ENCODE data around the gene ZC3H7A.
"Not testable (repeated sequence)": the region's sequence is repeated elsewhere in the genome, so short reads cannot be mapped to it uniquely, and the experiment has no call there.

The ZC3H7A gene, protein sequence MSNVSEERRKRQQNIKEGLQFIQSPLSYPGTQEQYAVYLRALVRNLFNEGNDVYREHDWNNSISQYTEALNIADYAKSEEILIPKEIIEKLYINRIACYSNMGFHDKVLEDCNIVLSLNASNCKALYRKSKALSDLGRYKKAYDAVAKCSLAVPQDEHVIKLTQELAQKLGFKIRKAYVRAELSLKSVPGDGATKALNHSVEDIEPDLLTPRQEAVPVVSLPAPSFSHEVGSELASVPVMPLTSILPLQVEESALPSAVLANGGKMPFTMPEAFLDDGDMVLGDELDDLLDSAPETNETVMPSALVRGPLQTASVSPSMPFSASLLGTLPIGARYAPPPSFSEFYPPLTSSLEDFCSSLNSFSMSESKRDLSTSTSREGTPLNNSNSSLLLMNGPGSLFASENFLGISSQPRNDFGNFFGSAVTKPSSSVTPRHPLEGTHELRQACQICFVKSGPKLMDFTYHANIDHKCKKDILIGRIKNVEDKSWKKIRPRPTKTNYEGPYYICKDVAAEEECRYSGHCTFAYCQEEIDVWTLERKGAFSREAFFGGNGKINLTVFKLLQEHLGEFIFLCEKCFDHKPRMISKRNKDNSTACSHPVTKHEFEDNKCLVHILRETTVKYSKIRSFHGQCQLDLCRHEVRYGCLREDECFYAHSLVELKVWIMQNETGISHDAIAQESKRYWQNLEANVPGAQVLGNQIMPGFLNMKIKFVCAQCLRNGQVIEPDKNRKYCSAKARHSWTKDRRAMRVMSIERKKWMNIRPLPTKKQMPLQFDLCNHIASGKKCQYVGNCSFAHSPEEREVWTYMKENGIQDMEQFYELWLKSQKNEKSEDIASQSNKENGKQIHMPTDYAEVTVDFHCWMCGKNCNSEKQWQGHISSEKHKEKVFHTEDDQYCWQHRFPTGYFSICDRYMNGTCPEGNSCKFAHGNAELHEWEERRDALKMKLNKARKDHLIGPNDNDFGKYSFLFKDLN

DNA sequence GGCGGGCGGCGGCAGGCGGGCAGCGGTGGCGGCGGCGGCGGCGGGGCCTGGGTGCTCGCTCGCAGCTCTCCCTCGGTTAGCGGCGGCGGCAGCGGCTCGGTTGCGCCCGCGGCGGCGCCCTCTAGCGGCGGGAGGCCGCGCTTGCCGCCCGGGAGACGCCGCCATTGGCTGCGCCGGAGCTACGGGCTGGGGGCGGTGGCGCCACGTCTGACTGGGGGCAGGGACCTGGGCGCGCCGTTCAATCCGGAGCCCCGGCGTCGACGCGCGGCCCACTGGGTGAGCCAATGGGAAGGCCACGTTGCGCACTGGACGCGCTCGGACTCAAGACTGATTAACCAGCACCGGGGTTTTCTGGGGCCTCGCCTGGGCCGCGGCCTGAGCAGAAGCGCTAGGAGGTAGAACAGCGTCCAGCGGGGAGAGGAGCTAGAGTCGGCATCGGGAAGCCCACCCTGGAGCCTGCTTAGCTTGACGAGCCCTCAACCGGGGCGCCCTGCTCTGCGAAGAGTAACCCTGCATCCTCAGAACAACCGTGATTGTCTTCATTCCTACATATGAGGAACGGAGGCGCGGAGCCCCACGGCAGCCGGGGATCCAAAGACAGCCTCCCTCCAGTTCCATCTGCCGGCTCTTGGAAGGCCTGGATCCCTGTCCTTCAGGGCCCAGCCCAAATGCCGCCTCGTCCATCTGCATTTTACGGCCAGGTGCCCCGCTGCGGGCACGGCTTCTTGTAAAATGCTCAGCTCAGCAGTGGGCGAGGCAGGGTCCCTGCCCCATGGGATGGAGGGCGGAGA is at the start of gene ZC3H7A:
TSS of gene ZC3H7A (minus strand) at position 93 of the 791 bp plus-strand sequence. CDS start 14,904 bp downstream, outside the sequence.
- peak; percentile 96 for DNase-seq (ENCODE audit: low spot score)

GRCh38 chr16:11844499-11844898 is 47.4 kb upstream of the ZC3H7A start:
- no peak for DNase-seq (ENCODE audit: low spot score)

DNA sequence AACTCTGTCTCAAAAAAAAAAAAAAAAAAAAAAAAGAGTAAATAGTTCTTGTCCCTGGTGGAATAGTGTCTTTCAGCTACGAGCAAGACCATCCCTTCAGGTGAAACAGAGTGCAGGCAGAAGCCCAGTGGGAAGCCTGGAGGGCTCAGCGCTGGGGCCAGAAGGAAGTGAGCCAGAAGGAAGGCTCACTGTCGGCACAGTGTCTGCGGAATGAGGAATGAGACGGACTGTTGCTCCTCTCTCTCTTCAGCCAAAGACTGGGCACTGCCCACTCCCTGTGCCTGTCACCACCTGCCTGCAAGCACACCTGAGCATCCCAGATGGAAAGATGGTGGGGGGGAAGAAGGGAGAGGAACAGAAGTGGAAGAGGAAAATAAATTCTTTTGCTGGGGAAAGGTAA is 46.8 kb upstream of the ZC3H7A start:
- DNase-seq (ENCODE audit: low spot score) = no peak

GRCh38 chr16:11843206-11843605 is 46.1 kb upstream of the ZC3H7A start:
- DNase-seq (ENCODE audit: low spot score) = no peak

DNA sequence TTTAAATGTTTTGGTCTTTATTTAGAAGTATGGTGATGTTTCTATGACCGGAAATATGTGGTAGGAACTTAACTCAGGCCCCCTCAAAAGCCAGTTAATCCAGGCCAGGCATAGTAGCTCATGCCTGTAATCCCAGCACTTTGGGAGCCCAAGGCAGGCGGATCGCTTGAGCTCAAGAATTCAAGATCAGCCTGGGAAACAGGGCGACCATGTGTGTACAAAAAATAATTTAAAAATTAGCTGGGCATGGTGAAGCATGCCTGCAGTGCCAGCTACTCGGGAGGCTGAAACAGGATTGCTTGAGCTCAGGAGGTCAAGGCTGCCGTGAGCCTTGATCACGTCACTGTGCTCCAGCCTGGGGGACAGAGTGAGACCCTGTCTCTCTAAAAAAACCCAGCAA is 44.0 kb upstream of the ZC3H7A start:
- DNase-seq (ENCODE audit: low spot score) = no peak

- DNase-seq (ENCODE audit: low spot score) = no peak
Measured at GRCh38 chr16:11836650-11837244, 39.7 kb upstream of the ZC3H7A start.

- DNase-seq (ENCODE audit: low spot score) = no peak
Measured at GRCh38 chr16:11835891-11836649, 39.0 kb upstream of the ZC3H7A start.

DNA sequence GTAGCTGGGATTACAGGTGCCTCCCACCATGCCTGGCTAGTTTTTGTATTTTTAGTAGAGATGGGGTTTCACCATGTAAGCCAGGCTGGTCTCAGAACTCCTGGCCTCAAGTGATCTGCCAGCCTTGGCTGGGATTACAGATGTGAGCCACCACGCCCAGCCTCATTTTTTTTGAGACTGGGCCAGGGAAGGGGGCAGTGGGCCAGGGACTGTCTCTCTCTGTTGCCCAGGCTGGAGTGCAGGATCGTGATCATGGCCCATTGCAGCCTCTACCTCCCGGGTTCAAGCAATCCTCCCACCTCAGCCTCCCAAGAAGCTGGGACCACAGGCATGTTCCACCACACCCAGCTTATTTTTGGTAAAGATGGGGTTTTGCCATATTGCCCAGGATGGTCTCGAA is 38.3 kb upstream of the ZC3H7A start:
- no peak for DNase-seq (ENCODE audit: low spot score)

GRCh38 chr16:11833951-11834695 is 37.1 kb upstream of the ZC3H7A start:
- no peak for DNase-seq (ENCODE audit: low spot score)

DNA sequence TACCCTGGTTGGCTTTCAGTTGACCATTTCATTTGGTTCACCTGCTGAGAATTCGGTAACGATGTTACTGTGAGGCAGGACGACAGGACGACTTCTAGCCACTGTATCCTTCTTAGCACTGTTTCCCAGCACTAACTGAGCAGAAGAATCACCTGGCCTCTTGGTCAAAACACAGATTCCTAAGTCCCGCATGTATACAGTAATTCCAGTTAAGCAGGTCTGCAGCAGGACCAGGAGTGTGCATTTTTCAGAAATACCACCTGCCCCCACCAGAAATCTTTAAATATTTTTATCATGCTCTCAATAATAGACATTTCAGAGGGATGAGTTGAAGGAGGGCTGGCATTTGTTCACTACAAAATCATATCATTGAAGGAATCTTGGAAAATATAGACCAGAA is 31.6 kb upstream of the ZC3H7A start:
- no peak for DNase-seq (ENCODE audit: low spot score)

GRCh38 chr16:11825520-11826165 is 28.6 kb upstream of the ZC3H7A start:
- not testable (repeated sequence) for DNase-seq (ENCODE audit: low spot score)

GRCh38 chr16:11824362-11824761 is 27.3 kb upstream of the ZC3H7A start:
- DNase-seq (ENCODE audit: low spot score) = no peak

- DNase-seq (ENCODE audit: low spot score) = not testable (repeated sequence)
Measured at GRCh38 chr16:11823645-11824044, 26.6 kb upstream of the ZC3H7A start.

DNA sequence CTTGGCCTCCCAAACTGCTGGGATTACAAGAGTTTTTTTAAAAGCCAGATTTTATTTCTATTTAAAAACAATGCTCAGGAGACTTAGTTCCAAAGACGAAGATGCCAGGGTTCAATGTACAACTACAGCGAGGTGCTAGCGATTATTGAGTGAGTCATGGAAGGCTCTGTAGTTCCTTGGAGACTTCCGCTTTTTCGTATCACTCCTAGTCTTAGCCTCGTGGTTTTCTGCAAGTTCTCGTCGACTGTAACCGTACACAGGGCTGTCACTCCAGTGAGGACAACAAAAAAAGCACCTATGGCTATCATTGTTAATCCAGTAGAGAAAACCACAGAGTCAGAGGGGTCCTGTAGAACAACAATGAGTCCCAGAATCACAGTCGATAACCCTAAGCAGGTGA is 22.7 kb upstream of the ZC3H7A start:
- no peak for DNase-seq (ENCODE audit: low spot score)

- DNase-seq (ENCODE audit: low spot score) = not testable (repeated sequence)
Measured at GRCh38 chr16:11818970-11819369, 21.9 kb upstream of the ZC3H7A start.

DNA sequence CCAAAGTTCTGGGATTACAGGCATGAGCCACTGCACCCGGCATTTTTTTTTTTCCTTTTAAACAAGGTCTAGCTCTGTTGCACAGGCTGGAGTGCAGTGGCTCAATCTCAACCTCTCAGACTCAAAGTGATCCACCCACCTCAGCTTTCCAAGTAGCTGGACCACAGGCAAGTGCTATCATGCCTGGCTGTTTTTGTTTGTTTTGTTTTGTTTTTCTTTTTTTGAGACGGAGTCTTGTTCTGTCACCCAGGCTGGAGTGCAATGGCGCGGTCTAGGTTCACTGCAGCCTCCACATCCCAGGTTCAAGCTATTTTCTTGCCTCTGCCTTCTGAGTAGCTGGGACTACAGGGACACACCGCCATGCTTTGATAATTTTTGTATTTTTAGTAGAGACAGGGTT is 19.1 kb upstream of the ZC3H7A start:
- DNase-seq (ENCODE audit: low spot score) = no peak

DNA sequence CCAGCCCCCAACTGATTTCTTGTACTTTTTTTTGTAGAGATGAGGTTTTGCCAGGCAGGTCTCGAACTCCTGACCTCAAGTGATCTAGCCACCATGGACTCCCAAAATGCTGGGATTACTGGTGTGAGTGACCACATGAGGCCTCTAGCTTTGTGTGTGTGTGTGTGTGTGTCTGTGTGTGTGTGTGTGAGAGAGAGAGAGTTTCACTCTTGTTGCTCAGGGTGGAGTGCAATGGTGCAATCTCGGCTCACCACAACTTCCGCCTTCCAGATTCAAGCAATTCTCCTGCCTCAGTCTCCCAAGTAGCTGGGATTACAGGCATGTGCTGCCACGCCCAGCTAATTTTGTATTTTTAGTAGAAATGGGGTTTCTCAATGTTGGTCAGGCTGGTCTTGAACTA is 17.7 kb upstream of the ZC3H7A start:
- DNase-seq (ENCODE audit: low spot score) = not testable (repeated sequence)

- no peak for DNase-seq (ENCODE audit: low spot score)
Measured at GRCh38 chr16:11806721-11807120, 9.7 kb upstream of the ZC3H7A start.

DNA sequence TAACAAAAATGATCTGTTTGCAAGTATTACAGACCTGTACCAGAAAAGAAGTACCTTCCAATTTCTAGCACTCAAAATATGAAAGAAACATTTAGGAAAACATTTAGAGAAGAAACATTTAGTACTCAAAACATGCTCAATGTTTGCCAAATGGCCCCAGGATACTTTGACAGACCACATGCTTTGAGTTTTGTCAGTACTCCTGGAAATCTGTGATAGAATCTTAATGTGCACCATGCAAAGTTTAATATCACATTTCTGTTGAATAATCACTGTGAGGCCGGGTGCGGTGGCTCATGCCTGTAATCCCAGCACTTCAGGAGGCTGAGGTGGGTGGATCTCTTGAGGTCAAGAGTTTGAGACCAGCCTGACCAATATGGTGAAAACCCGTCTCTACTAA is 8.5 kb upstream of the ZC3H7A start:
- DNase-seq (ENCODE audit: low spot score) = no peak
